Activated T-helper 1 cell treated with Interleukin-2 at 50 U/mL for 16 hours (primary cell): ENCODE results near the gene PRR4.

Experiments
- DNase-seq: peaks from one replicate; pipeline ENCODE4 v3.0.0-alpha.2; 2020; ENCODE audit warnings: low read depth

Gene PRR4

DNA sequence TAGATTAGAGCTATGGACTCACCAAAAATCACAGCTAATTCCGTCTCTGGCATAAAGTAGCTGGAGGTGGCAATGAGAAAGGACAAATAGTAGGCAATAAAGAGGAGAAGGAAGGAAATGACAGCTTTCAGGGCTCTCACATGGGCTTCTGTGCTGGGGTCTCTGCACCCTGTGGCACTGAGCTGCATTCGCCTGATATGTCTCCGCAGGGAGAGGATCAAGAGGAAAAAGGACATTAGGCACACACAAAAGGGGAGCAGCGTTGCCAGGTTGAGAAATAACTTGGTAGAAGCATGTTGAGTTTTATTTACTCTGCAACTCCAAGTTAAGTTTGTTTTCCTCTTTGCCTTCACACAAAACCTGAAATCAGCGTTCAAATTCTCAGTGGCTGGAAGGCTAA lies 47.5 kb downstream of the PRR4 start:
- no peak for DNase-seq
